OCI-LY1 (cell line): ENCODE measurements around the gene ARHGAP8.

Source experiments
- H2AFZ ChIP-seq: fragments of 200-600 bp; sonication (generic), shearing (Covaris generic); 2 replicates; pipeline ENCODE4 v1.6.0; 2014; ENCODE audit warnings: antibody characterized with exemption, mild to moderate bottlenecking, low read length
- H3F3A ChIP-seq: fragments of 200-600 bp; sonication (generic), shearing (Covaris generic); 2 replicates; pipeline ENCODE4 v1.6.0; 2014; ENCODE audit warnings: mild to moderate bottlenecking, antibody characterized with exemption, low read length, moderate library complexity; ENCODE audit not compliant: insufficient read depth
- H3K27ac ChIP-seq: fragments of 200-600 bp; sonication (generic); 2 replicates; pipeline ENCODE4 v1.5.1; 2014; ENCODE audit warnings: low read length, mixed run types, mild to moderate bottlenecking, low read depth; ENCODE audit not compliant: poor library complexity, severe bottlenecking
- H3K27me3 ChIP-seq: fragments of 200-600 bp; sonication (generic); 2 replicates; pipeline ENCODE4 v1.6.0; 2014; ENCODE audit warnings: antibody characterized with exemption, mild to moderate bottlenecking, low read length, moderate library complexity; ENCODE audit not compliant: insufficient read depth
- H3K36me3 ChIP-seq: fragments of 200-600 bp; sonication (generic); 2 replicates; pipeline ENCODE4 v1.6.1; 2014; ENCODE audit warnings: mild to moderate bottlenecking, antibody characterized with exemption, low read length, moderate library complexity, mixed read lengths; ENCODE audit not compliant: insufficient read depth
- H3K4me1 ChIP-seq: fragments of 200-600 bp; sonication (generic); 2 replicates; pipeline ENCODE4 v1.5.1; 2014; ENCODE audit warnings: mild to moderate bottlenecking, low read length, moderate library complexity; ENCODE audit not compliant: insufficient read depth, severe bottlenecking
- H3K4me2 ChIP-seq: fragments of 200-600 bp; sonication (generic), shearing (Covaris generic); 2 replicates; pipeline ENCODE4 v1.6.1; 2014; ENCODE audit warnings: low read length
- H3K4me3 ChIP-seq: fragments of 200-600 bp; sonication (generic); 2 replicates; pipeline ENCODE4 v1.5.1; 2014; ENCODE audit warnings: low read length, low read depth, mild to moderate bottlenecking, mixed read lengths; ENCODE audit not compliant: poor library complexity, severe bottlenecking
- H3K79me2 ChIP-seq: fragments of 200-600 bp; shearing (Covaris generic); 2 replicates; pipeline ENCODE4 v1.6.1; 2016; ENCODE audit warnings: mixed run types, low read length, mixed read lengths; ENCODE audit not compliant: insufficient read depth
- H3K9ac ChIP-seq: fragments of 200-600 bp; sonication (generic), shearing (Covaris generic); 2 replicates; pipeline ENCODE4 v1.6.1; 2014; ENCODE audit warnings: mild to moderate bottlenecking, low read length, mixed read lengths
- H3K9me2 ChIP-seq: fragments of 200-600 bp; sonication (generic), shearing (Covaris generic); 2 replicates; pipeline ENCODE4 v1.6.1; 2014; ENCODE audit warnings: low read depth, mild to moderate bottlenecking, low read length, mixed read lengths
- H3K9me3 ChIP-seq: fragments of 200-600 bp; shearing (Covaris generic); 2 replicates; pipeline ENCODE4 v1.6.1; 2014; ENCODE audit warnings: low read length, mixed read lengths
- H4K20me1 ChIP-seq: fragments of 200-600 bp; sonication (generic), shearing (Covaris generic); 2 replicates; pipeline ENCODE4 v1.6.0; 2016; ENCODE audit warnings: mild to moderate bottlenecking, low read length; ENCODE audit not compliant: insufficient read depth
- CTCF ChIP-seq: fragments of 200-600 bp; sonication (generic), shearing (Covaris generic); IDR thresholded peaks from 2 replicates; pipeline ENCODE4 v1.5.1; 2017; ENCODE audit warnings: mild to moderate bottlenecking, antibody characterized with exemption, low read length, moderate library complexity, mixed read lengths
- EZH2 ChIP-seq: fragments of 200-600 bp; sonication (generic), shearing (Covaris generic); IDR thresholded peaks from 2 replicates; pipeline ENCODE4 v1.8.0; 2017; ENCODE audit warnings: borderline replicate concordance, mixed run types, mild to moderate bottlenecking, antibody characterized with exemption, low read length, moderate library complexity, mixed read lengths

The ARHGAP8 gene

DNA sequence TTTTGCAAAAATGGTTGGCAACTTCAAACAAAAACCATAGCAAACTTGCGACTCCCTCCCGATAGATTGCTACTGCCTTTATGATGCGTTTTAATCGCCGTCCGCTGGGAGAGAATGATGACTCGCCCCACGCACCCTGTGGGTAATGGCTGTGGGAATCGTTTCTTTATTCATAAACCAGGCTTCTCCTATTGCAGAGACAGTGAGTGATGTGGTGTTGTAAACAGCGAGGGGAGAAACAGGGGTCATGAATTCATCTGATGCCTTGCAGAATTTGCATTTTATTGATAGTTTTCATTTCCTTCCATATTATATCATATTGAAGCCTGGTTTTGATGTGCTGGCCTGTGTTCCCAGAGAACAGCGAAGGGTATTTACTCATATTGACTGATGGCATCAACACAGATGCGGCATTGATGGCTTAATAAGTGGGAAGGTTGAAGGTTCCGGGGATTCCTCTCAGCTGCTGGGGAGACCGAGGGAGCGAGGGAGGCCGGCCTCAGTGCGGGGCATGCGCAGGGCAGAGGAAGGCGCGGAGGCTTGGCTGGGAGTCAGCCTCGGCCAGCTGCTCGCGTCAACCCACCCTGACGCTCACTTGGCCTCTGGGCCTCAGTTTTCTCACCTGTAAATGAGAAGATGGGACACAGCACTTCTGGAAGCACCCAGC lies 41.3 kb downstream of the ARHGAP8 start:
- Histone ChIP-seq H3K4me1 (no peaks in the 10 kb centered on the region), H3F3A (no peaks in the 10 kb centered on the region), H3K4me2 (no peak overlapping the region), H3K27me3 (no peaks in the 10 kb centered on the region), H3K36me3 (no peaks in the 10 kb centered on the region), H3K4me3 (no peak overlapping the region), H3K79me2 (no peaks in the 10 kb centered on the region), H3K27ac (no peak overlapping the region), H3K9me3 (no peaks in the 10 kb centered on the region), H3K9ac (no peak overlapping the region), H2AFZ (no peak overlapping the region), H4K20me1 (no peaks in the 10 kb centered on the region), H3K9me2 (no peaks in the 10 kb centered on the region)
- TF ChIP-seq CTCF (no peak), EZH2 (no peak)

DNA sequence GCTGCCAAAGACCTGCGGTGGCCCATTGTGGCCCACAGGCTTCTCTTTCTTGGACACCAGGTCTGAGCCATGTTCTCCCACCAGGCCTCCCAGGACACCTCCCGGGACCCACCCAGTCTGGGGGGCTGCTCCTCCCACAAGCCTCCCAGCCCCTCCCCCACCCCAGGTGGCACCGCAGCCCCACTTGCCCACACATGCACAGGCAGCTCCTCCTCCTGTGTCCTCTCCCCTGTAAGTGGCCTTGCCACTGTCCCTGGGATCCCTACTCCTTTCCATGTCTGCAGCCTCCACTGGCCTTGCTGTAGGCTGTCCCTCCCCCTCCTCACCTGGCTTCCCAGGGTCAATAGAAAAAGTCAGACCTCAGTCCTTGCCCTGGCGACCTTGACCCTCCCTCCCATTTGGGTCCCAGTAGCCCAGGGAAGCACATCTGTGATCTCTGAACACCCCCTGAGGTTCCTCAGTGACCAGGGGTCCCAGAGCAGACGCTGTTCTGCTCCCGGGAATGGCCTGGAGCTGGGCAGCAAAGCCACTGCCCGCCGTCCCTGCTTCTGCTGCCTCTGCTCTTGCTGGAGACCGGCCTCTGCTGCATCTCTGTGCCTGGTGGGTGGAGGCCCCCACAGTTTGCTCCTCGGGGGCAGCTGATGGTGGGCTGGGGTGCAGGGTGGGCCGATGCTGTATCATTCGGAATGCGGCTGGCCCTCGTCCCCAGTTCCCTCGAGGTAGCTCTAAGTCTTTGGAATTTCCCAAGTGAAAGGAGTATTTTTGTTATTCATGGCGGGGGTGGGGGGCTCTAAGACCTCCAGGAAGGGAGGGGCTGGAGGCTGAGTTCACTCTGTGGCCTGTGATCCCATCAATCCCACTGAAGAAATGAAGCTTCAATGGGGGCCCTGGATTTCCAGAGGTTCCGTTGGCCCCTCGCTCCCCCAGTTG lies 43.6 kb downstream of the ARHGAP8 start:
- H3K4me2 ChIP-seq = no peak overlapping the region

GRCh38 chr22:44797181-44797725 lies 44.9 kb downstream of the ARHGAP8 start:
- Histone ChIP-seq H3K9me2 (no peaks in the 10 kb centered on the region), H4K20me1 (no peaks in the 10 kb centered on the region), H3K36me3 (no peaks in the 10 kb centered on the region), H3K27ac (no peak overlapping the region), H3F3A (no peaks in the 10 kb centered on the region), H3K79me2 (no peaks in the 10 kb centered on the region), H2AFZ (no peak overlapping the region), H3K4me1 (no peaks in the 10 kb centered on the region), H3K27me3 (no peaks in the 10 kb centered on the region), H3K9ac (no peak overlapping the region), H3K9me3 (no peaks in the 10 kb centered on the region), H3K4me3 (no peak overlapping the region), H3K4me2 (no peak overlapping the region)
- TF ChIP-seq EZH2 (no peak), CTCF (no peak)

More for the DNA sequence above, 43.6 kb downstream of the ARHGAP8 start:
- H3F3A ChIP-seq = no peaks in the 10 kb centered on the region
- no peak for TF ChIP-seq EZH2
- TF ChIP-seq CTCF = no peak
- H3K36me3 ChIP-seq = no peaks in the 10 kb centered on the region
- H3K4me1 ChIP-seq = no peaks in the 10 kb centered on the region
- H3K4me3 ChIP-seq = no peak overlapping the region
- H3K79me2 ChIP-seq = no peaks in the 10 kb centered on the region
- H3K9ac ChIP-seq = no peak overlapping the region
- H4K20me1 ChIP-seq = no peaks in the 10 kb centered on the region
- H3K9me2 ChIP-seq = no peaks in the 10 kb centered on the region
- no peaks in the 10 kb centered on the region for H3K27me3 ChIP-seq
- no peak overlapping the region for H3K27ac ChIP-seq
- no peak overlapping the region for H2AFZ ChIP-seq
- H3K9me3 ChIP-seq = no peaks in the 10 kb centered on the region
